Muscle of arm (tissue), 14 donors: ENCODE data around the gene SSR3. TPM values are rescaled to one million over a fixed set of nuclear protein-coding genes. Genes with fewer than 3 reads are reported as not detected.
A peak's percentile ranks its signal among the peaks of the same experiment; 100 is the strongest.
"Not testable (repeated sequence)": the region's sequence is repeated elsewhere in the genome, so short reads cannot be mapped to it uniquely, and the experiment has no call there.

ENCODE experiments used
- DNase-seq: peaks from one replicate; pipeline ENCODE4 v3.0.0-alpha.2; 2013
- long read RNA-seq, 11 donors: transcript quantifications; one replicate each; lab custom pipeline, GENCODE V29; 2026
- polyA plus RNA-seq, 12 donors: library from polyadenylated mRNA; unstranded; fragments of 120-200 nt; gene quantifications; one replicate each; pipeline ENCODE4 v1.2.1, GENCODE V29; 2013; ENCODE audit not compliant: insufficient read length in 12 of 12

The SSR3 gene
- 100 to 1,000 TPM in 7 of 12 donors, 10 to 100 TPM in 5; 77.1 to 608 (median 110) TPM for polyA plus RNA-seq
- long read RNA-seq, donor 1, transcript SSR3-201 (5 exons, 3,716 nt), result major isoform, 92 of 101 reads
- long read RNA-seq, donor 1, partial matches to known transcripts, result 0 of 101 reads
- long read RNA-seq, donor 1, other reads (novel, unspliced or antisense), result 0 of 101 reads
- long read RNA-seq, donor 2, transcript SSR3-201 (5 exons, 3,716 nt), result major isoform, 66 of 88 reads
- long read RNA-seq, donor 2, partial matches to known transcripts, result 7 of 88 reads
- long read RNA-seq, donor 2, other reads (novel, unspliced or antisense), result 10 of 88 reads
- long read RNA-seq, donor 3, transcript SSR3-201 (5 exons, 3,716 nt), result major isoform, 22 of 32 reads
- long read RNA-seq, donor 3, partial matches to known transcripts, result 8 of 32 reads
- long read RNA-seq, donor 3, other reads (novel, unspliced or antisense), result 0 of 32 reads
- long read RNA-seq, donor 4, transcript SSR3-201 (5 exons, 3,716 nt), result major isoform, 17 of 19 reads
- long read RNA-seq, donor 4, partial matches to known transcripts, result 0 of 19 reads
- long read RNA-seq, donor 4, other reads (novel, unspliced or antisense), result 0 of 19 reads
- long read RNA-seq, donor 5, transcript SSR3-201 (5 exons, 3,716 nt), result major isoform, 56 of 57 reads
- long read RNA-seq, donor 5, partial matches to known transcripts, result 0 of 57 reads
- long read RNA-seq, donor 5, other reads (novel, unspliced or antisense), result 0 of 57 reads
- long read RNA-seq, donor 6, transcript SSR3-201 (5 exons, 3,716 nt), result major isoform, 30 of 32 reads
- long read RNA-seq, donor 6, partial matches to known transcripts, result 0 of 32 reads
- long read RNA-seq, donor 6, other reads (novel, unspliced or antisense), result 0 of 32 reads
- long read RNA-seq, donor 7, transcript SSR3-201 (5 exons, 3,716 nt), result major isoform, 35 of 36 reads
- long read RNA-seq, donor 7, partial matches to known transcripts, result 0 of 36 reads
- long read RNA-seq, donor 7, other reads (novel, unspliced or antisense), result 0 of 36 reads
- long read RNA-seq, donor 8, transcript SSR3-201 (5 exons, 3,716 nt), result major isoform, 49 of 54 reads
- long read RNA-seq, donor 8, partial matches to known transcripts, result 0 of 54 reads
- long read RNA-seq, donor 8, other reads (novel, unspliced or antisense), result 0 of 54 reads
- long read RNA-seq, donor 9, transcript SSR3-201 (5 exons, 3,716 nt), result major isoform, 33 of 38 reads
- long read RNA-seq, donor 9, partial matches to known transcripts, result 0 of 38 reads
- long read RNA-seq, donor 9, other reads (novel, unspliced or antisense), result 0 of 38 reads
- long read RNA-seq, donor 10, transcript SSR3-201 (5 exons, 3,716 nt), result major isoform, 50 of 71 reads
- long read RNA-seq, donor 10, partial matches to known transcripts, result 20 of 71 reads
- long read RNA-seq, donor 10, other reads (novel, unspliced or antisense), result 0 of 71 reads
- long read RNA-seq, donor 11, transcript SSR3-201 (5 exons, 3,716 nt), result major isoform, 68 of 70 reads
- long read RNA-seq, donor 11, partial matches to known transcripts, result 0 of 70 reads
- long read RNA-seq, donor 11, other reads (novel, unspliced or antisense), result 0 of 70 reads

GRCh38 chr3:156554842-156555687, at the start of gene SSR3:
TSS of gene SSR3 (minus strand) at chr3:156555117. CDS start at chr3:156555089, 28 bp downstream.
- DNase-seq, result peak; percentile 99

GRCh38 chr3:156604064-156604641, 49.2 kb upstream of the SSR3 start:
- DNase-seq, result no peak

- DNase-seq, result no peak
These were observed 48.6 kb upstream of the SSR3 start for GRCh38 chr3:156603379-156604017.

- DNase-seq, result no peak
These were observed 47.5 kb upstream of the SSR3 start for GRCh38 chr3:156602424-156602823.

GRCh38 chr3:156601497-156601896, 46.6 kb upstream of the SSR3 start:
- DNase-seq, result no peak

GRCh38 chr3:156600834-156601233, 45.9 kb upstream of the SSR3 start:
- no peak for DNase-seq

- no peak for DNase-seq
These were observed 44.4 kb upstream of the SSR3 start for GRCh38 chr3:156599089-156599874.

GRCh38 chr3:156598413-156598812, 43.5 kb upstream of the SSR3 start:
- DNase-seq, result no peak

GRCh38 chr3:156594219-156594683, 39.3 kb upstream of the SSR3 start:
- no peak for DNase-seq

- DNase-seq, result no peak
These were observed 38.9 kb upstream of the SSR3 start for GRCh38 chr3:156593814-156594213.

- not testable (repeated sequence) for DNase-seq
These were observed 34.9 kb upstream of the SSR3 start for GRCh38 chr3:156589806-156590205.

GRCh38 chr3:156587760-156588069, 32.8 kb upstream of the SSR3 start:
- no peak for DNase-seq

- no peak for DNase-seq
These were observed 32.2 kb upstream of the SSR3 start for GRCh38 chr3:156586905-156587759.

- DNase-seq, result no peak
These were observed 28.6 kb upstream of the SSR3 start for GRCh38 chr3:156583469-156583868.

- no peak for DNase-seq
These were observed 27.7 kb upstream of the SSR3 start for GRCh38 chr3:156582532-156583183.

- no peak for DNase-seq
These were observed 27.0 kb upstream of the SSR3 start for GRCh38 chr3:156581954-156582353.

GRCh38 chr3:156581033-156581432, 26.1 kb upstream of the SSR3 start:
- no peak for DNase-seq
